ENCODE measurements around the gene USP3. TPM values are rescaled to one million over a fixed set of nuclear protein-coding genes. Genes with fewer than 3 reads are reported as not detected.
"Not testable (repeated sequence)": the region's sequence is repeated elsewhere in the genome, so short reads cannot be mapped to it uniquely, and the experiment has no call there.

Gene USP3
- total and polyA plus RNA-seq, 9 donors: 21.1 to 76.0 (median 60.1) TPM

DNA sequence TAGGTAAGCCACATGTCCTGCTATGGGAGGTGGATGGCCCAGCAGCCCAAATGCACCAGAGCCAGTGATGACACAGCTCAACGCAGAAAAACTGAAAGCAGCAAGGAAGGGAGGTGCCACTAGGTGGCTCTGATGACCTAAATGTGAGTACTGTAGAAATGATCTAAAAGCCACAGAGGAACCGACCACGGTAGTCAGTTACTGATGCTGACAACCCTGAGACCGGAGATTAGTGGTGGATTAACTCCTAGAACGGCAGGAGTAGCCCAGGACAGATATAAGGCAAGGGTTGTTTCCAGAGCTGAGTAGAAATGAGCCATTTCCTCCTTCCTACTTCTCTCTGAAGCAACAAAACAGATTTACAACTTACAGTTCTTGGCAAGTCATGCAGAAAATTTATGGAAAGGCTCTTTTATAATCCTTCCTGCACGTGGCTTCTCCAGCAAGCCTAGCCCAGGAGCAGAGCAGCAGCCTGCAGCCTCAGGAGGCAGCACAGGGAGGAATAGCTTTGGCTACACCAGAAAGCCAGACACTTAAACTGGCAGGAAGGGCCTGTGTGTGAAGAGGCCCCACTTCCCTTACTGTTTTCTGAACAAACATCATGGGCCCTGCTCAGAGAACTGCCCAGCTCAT is 105.9 kb downstream of the USP3 start:
- peak overlapping the region in 1 of 2 donors; percentile 1 for H3K27ac ChIP-seq
- H3K9me3 ChIP-seq: no peaks in the 10 kb centered on the region
- DNase-seq: peak; percentile 46 to 74 (median 64)
- intact Hi-C loops (cut with DNase I): no loop called here
- H3K4me1 ChIP-seq (ENCODE audit: insufficient read depth): peaks cover 4% of the 10 kb centered on the region
- H3K4me3 ChIP-seq: no peak overlapping the region
- TF ChIP-seq CTCF (IDR thresholded peaks at IDR 0.05) (peak; percentile 12 to 60 (median 56)), EP300 (IDR thresholded peaks at IDR 0.05) (no peak)
- no peaks in the 10 kb centered on the region for H3K36me3 ChIP-seq
- 1 to 2% (median 1%) methylated on average over 6 of the region's 6 CpGs for whole genome bisulfite sequencing, 3 donors
- no peaks in the 10 kb centered on the region for H3K27me3 ChIP-seq

GRCh38 chr15:63611177-63611576 is 106.8 kb downstream of the USP3 start:
- H3K36me3 ChIP-seq: no peaks in the 10 kb centered on the region
- H3K27ac ChIP-seq: no peak overlapping the region
- intact Hi-C loops (cut with DNase I): no loop called here
- WGBS, 3 donors: 66 to 83% (median 76%) methylated on average over 3 of the region's 3 CpGs
- peaks cover 4% of the 10 kb centered on the region for H3K4me1 ChIP-seq (ENCODE audit: insufficient read depth)
- no peaks in the 10 kb centered on the region for H3K27me3 ChIP-seq
- H3K9me3 ChIP-seq: no peaks in the 10 kb centered on the region
- H3K4me3 ChIP-seq: no peak overlapping the region
- TF ChIP-seq POLR2A (IDR thresholded peaks at IDR 0.05): no peak
- TF ChIP-seq CTCF (IDR thresholded peaks at IDR 0.05): no peak
- TF ChIP-seq EP300 (IDR thresholded peaks at IDR 0.05): no peak
- DNase-seq: no peak

- WGBS, 3 donors: 88 to 94% (median 92%) methylated on average over 15 of the region's 15 CpGs
- Histone ChIP-seq H3K27me3 (no peaks in the 10 kb centered on the region), H3K4me1 (ENCODE audit: insufficient read depth) (peaks cover 4% of the 10 kb centered on the region), H3K27ac (no peak overlapping the region), H3K9me3 (no peaks in the 10 kb centered on the region), H3K4me3 (no peak overlapping the region), H3K36me3 (no peaks in the 10 kb centered on the region)
- no peak for DNase-seq
- intact Hi-C loops (cut with DNase I): no loop called here
- TF ChIP-seq POLR2A (IDR thresholded peaks at IDR 0.05) (no peak), EP300 (IDR thresholded peaks at IDR 0.05) (no peak), CTCF (IDR thresholded peaks at IDR 0.05) (no peak)
These were observed 107.9 kb downstream of the USP3 start for GRCh38 chr15:63612300-63612699.

GRCh38 chr15:63615935-63616334 is 111.5 kb downstream of the USP3 start:
- no peaks in the 10 kb centered on the region for H3K4me1 ChIP-seq (ENCODE audit: insufficient read depth)
- H3K4me3 ChIP-seq: no peak overlapping the region
- DNase-seq: no peak
- no peak overlapping the region for H3K27ac ChIP-seq
- H3K27me3 ChIP-seq: no peaks in the 10 kb centered on the region
- H3K9me3 ChIP-seq: no peaks in the 10 kb centered on the region
- no peaks in the 10 kb centered on the region for H3K36me3 ChIP-seq
- 94 to 98% (median 98%) methylated on average over 3 of the region's 3 CpGs for WGBS, 3 donors
- TF ChIP-seq CTCF (IDR thresholded peaks at IDR 0.05) (no peak), EP300 (IDR thresholded peaks at IDR 0.05) (no peak), POLR2A (IDR thresholded peaks at IDR 0.05) (no peak)
- intact Hi-C loops (cut with DNase I): no loop called here

- H3K9me3 ChIP-seq; H3K27ac ChIP-seq; intact Hi-C loops (cut with DNase I); H3K4me3 ChIP-seq; H3K4me1 ChIP-seq (ENCODE audit: insufficient read depth); H3K36me3 ChIP-seq; H3K27me3 ChIP-seq; DNase-seq: not testable (repeated sequence)
- 97 to 99% (median 98%) methylated on average over 4 of the region's 4 CpGs for WGBS, 3 donors
These were observed 112.8 kb downstream of the USP3 start for GRCh38 chr15:63617147-63617546.

GRCh38 chr15:63617627-63618026 is 113.2 kb downstream of the USP3 start:
- H3K9me3 ChIP-seq; H3K27me3 ChIP-seq; DNase-seq; H3K36me3 ChIP-seq; intact Hi-C loops (cut with DNase I); H3K27ac ChIP-seq; H3K4me1 ChIP-seq (ENCODE audit: insufficient read depth); H3K4me3 ChIP-seq: not testable (repeated sequence)
- WGBS, 3 donors: 97 to 100% (median 97%) methylated on average over 2 to 3 of the region's 3 CpGs

DNA sequence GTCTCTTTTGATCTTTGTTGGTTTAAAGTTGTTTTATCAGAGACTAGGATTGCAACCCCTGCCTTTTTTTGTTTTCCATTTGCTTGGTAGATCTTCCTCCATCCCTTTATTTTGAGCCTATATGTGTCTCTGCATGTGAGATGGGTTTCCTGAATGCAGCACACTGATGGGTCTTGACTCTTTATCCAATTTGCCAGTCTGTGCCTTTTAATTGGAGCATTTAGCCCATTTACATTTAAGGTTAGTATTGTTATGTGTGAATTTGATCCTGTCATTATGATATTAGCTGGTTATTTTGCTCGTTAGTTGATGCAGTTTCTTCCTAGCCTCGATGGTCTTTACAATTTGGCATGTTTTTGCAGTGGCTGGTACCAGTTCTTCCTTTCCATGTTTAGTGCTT is 116.4 kb downstream of the USP3 start:
- not testable (repeated sequence) for H3K4me3 ChIP-seq; DNase-seq; H3K4me1 ChIP-seq (ENCODE audit: insufficient read depth); H3K9me3 ChIP-seq; H3K36me3 ChIP-seq; H3K27me3 ChIP-seq; H3K27ac ChIP-seq
- WGBS, 3 donors: no CpG with 5 or more reads among the region's 2 CpGs
- intact Hi-C loops (cut with DNase I): loop anchor here in 1 of 4 donors (10.0 kb wide), 1 partner anchor 444 kb away; no protein-coding TSS in a partner anchor
